ENCODE data around the gene DCC.
"Not testable (repeated sequence)": the region's sequence is repeated elsewhere in the genome, so short reads cannot be mapped to it uniquely, and the experiment has no call there.

DCC gene

DNA sequence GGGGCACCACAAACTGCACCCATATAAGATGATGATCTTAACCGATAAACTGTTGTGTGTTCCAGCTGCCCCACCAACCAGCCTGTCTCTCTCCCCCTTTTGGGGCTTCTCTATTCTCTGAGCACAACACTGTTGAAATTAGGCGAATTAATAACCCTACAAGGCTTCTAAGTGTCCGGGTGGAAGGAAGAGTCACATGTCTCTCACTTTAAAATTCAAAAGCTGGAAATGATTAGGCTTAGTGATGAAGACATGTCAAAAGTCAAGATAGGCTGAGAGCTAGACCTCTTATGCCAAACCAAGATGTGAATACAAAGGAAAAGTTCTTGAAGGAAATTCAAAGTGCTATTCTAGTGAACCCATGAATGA lies 1102.4 kb downstream of the DCC start:
- no peak for DNase-seq

DNA sequence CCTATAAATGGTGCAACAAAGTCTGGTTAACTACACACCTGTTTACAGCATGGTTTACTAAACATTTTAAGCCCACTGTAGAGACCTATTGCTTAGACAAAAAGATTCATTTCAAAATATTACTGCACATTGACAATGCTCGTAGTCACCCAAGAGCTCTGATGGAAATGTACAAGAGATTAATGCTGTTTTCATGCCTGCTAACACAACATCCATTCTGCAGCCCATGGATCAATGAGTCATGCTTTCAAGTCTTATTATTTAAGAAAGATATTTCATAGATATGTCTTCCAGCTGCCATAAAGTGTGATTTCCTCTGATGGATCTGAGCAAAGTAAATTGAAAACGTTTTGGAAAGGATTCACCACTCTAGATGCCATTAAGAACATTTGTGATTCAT lies 1103.3 kb downstream of the DCC start:
- DNase-seq: no peak

DNA sequence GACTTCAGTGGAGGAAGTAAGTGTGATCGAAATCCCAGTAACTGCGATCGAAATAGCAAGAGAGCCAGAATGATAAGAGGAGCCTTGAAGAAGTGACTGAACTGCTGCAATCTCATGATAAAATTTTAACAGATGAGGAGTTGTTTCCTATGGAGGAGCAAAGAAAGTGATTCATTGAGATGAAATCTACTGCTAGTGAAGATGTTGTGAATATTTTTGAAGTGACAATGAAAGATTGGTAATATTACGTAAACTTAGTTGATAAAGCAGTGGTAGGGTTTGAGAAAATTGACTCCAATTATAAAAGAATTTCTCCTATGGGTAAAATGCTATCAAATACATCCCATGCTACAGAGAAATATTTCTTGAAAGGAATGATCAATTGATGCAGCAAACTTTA lies 1103.8 kb downstream of the DCC start:
- no peak for DNase-seq

DNA sequence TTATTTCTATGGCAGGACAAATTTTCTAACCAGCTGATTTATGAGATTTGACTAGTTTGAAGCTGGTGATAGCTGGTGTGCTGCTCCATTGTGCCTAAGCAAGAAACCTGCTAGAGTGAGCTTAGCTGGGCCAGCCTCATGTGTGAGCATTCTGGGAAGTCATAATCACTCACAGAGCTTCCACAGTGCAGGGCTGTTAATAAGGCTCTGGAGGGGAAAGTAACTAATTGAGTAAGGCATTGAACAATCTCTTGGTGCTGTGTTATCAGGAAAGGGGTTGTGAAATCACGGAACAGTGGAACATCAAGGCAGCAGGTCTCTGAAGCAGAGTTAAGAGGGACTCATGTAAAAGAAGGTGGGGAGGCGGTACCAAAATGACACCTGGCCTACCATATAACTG lies 1111.9 kb downstream of the DCC start:
- no peak for DNase-seq

DNA sequence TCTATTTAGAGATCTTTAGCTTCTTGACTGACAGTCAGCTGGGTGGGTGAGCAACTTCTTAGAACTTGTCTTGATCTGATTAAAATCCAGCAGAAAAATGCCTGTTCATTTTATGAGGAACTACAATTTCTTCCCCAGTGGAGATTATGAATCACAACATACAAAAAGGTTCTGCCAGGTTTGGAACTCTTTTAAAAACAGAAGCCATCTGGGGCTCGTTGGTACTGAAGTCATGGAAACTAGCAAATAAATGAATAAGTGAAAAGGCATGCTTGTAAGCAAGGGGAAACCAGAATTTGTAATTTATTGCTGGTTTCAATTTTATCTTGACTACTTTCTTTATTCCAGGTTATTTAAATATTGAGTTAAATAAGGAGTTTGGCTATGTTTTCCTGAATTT lies 1117.1 kb downstream of the DCC start:
- no peak for DNase-seq

DNA sequence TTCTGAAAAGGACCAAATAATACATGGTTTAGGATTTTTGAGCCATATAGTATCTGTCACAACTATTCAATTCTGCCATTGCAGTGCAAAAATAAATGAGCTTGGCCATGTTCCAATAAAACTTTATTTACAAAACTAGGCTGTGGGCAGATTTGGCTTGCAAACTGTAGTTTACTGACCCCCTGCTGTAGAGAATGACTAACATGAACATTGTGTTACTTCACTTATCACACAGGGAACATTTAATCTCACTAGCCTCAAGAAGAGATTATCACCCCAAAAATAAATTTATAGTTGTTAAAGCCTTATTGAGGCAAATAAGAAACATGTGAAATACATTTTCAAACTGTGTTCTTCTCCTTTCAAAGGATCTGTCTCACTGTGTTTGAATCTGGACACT lies 1118.3 kb downstream of the DCC start:
- no peak for DNase-seq

DNA sequence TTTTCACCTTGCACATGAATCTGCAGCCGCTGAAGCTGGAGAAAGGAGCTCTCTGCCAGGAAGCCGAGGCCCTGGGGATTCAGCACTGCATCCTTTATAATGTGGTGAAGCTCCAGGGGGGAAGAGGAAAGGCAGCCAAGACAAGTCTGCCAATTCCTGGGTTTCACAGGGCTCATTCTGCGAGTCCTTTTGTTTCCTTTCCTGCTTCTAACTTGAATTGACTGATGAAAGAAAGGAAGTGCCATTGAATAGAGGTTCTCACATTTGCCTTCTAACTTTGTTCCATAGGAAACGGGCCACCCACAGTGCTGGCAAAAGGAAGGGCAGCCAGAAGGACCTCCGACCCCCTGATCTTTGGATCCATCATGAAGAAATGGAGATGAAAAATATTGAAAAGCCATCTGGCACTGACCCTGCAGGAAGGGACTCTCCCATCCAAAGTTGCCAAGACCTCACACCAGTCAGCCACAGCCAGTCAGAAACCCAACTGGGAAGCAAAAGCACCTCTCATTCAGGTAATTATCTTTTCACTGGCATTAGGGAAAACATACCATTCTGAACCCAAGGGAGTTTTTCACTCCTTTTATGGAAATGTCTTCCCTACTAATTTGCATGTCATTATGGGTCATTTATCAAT lies 1119.1 kb downstream of the DCC start:
- no peak for DNase-seq

DNA sequence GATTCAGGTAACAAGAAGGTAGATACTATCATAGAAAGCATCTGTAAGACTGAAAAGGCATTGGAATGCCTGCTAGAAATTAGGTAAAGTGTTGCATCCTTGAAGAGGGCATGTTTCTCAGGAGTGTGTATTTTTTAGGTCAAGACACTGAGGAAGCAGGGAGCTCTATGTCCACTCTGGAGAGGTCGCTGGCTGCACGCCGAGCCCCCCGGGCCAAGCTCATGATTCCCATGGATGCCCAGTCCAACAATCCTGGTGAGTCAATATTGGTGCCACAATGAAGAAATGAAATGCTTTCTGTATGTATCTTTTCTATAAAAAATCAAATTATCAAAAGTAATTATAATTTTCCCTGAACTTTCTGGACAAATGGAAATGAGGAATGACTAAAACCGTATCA lies 1127.8 kb downstream of the DCC start:
- DNase-seq: no peak

DNA sequence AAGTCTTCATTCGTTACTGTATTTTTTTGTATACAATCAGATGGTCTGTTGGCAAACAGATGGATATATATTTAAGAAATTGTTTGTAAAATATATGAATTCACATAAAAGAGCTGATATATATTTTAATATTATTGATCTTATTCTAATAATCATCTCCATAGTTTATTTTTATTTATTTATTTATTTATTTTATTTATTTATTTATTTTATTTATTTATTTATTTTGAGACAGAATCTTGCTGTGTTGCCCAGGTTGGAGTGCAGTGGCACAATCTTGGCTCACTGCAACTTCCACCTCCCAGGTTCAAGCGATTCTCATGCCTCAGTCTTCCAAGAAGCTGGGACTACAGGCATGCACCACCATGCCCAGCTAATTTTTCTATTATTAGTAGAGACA lies 1128.2 kb downstream of the DCC start:
- not testable (repeated sequence) for DNase-seq

DNA sequence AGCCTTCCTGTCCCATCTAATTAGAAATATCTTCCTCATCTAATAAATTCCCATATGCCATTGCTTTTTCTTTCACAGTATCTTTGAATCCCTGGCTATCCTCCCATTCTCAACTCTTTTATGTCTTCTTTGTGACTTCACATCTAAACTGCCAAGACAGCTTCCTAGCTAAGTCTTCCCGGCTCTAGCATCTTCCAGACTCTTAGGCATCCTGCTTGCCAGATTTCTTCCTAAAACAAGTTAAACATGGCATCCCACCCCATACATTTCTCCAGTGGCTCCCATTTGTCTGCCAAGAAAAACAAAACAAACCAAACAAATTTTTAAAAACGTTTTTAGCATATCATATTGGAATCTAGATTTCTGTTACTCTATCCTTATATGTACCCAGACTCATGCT lies 1132.5 kb downstream of the DCC start:
- no peak for DNase-seq

DNA sequence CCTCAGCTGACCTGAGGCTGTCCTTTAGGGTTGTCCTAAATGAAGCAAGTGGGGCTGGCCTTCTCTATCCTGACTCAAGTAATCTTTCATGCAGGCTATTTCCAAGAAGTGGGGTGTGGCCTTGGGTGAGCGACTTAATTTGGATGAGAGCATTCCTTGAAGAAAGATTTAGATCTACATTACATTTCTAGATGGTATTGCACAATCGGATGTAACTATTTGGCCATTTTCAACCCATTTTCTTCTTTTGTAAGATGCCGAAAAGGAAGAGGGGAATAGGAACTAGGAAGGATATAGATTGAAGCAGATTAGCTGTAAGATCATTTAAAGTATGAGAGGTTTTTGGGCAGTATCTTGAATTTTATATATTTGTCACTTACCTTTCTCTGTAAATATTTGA lies 1138.2 kb downstream of the DCC start:
- no peak for DNase-seq

DNA sequence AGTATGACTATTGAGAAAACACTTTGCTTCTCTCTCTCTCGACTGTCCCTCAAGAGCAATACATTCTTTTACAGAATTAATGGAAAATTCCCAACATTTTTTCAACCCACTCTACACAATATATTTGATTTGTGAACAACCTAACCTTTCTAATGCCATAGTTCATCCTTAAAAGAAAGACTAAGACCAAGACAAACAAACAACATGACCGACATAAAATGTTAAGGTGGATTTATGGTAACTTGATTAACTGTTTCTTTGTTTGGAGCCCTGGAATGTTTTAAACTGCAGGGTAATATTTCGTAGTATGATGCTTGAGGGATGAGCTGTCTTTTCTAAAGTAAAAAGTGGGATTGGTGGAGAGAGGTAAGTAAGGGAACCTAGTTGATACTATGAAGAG lies 1146.3 kb downstream of the DCC start:
- DNase-seq: no peak

DNA sequence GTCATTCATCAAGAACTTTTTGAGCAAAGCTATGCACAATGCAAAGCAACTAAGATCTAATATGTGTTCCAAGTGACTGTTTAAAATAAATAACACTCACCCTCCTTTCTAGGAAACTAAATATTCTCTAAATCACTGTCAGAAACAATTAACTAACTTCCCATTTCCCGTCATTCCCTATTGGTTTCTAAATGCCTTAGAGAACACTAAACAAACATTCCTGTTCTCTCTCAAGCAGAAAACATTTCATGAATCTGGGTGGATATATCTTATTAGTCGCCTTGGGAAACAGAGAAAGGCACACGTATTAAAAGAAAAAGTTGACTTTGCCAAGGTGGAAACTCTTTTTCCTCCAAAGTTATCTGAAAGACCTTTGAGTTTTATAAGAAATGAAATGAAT lies 1149.3 kb downstream of the DCC start:
- DNase-seq: no peak

DNA sequence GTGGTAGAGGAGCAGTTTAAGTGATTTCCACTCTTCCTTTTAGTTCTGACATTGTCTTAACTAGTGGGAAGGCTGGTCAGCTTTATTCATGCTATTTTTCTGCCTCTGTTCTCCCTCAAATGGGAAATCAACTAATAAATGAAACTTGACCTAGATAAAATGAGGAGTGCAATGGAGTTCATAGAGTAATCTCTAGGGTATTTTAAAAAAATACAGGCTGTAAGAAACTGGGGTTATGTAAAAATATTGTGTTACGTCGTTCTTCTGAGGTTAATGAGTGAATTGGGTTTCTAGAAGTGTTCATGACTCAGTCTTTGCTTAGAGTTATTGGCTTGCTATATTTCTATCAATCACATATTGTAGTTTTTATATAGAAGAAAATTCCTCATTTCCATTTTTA lies 1150.0 kb downstream of the DCC start:
- DNase-seq: no peak

DNA sequence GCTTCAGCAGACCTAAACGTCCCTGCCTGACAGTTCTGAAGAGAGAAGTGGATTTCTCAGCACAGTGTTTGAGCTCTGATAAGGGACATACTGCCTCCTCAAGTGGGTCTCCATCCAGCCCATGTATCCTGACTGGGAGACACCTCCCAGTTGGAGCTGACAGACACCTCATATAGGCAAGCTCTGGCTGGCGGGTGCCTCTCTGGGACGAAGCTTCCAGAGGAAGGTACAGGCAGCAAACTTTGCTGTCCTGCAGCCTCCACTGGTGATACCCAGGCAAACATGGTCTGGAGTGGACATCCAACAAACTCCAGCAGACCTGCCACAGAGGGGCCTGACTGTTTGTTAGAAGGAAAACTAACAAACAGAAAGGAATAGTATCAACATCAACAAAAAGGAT lies 1156.0 kb downstream of the DCC start:
- DNase-seq: no peak

DNA sequence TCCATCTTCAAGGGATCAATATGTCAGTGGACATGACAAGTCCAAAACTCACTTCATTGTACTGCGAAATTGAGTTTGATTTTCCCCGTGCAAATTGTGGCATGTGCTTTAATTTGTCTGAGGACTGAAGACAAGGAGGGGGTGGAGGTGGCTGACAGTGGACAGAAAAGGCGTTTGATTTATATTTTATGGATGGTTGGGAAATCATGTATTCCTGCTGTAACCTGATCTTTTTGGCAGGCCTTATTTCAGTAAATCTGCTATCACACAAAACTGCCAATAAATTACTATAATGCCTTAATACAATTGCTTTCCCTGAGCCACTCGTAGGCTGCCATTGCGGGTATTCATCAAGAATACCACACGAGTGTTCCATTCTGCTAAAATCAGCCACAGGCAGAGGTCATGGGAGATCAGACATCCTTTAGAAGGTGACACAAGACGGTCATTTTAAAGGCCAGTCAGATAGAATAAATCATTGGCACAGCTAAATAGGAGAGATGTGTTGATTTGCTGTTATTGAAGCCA lies 1164.0 kb downstream of the DCC start:
- DNase-seq: no peak

DNA sequence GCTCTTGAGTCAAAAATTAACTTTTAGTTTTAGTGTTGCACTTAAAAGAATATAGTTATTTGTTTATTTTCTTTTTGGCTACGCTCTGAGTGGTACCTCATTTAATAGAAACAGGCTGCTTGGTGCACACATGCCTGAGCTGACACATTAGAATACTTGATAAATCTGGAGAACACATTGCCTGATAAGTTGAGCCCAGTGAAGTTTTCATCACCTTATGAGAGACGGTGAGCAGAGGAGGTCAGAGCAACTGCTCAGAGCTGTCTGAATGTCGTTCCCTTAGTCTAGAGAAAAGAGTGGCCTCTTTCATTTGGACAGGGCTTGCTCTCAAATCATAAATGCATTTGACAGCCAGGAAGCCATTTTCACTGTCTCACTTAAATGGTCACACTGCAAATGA lies 1168.5 kb downstream of the DCC start:
- DNase-seq: no peak

DNA sequence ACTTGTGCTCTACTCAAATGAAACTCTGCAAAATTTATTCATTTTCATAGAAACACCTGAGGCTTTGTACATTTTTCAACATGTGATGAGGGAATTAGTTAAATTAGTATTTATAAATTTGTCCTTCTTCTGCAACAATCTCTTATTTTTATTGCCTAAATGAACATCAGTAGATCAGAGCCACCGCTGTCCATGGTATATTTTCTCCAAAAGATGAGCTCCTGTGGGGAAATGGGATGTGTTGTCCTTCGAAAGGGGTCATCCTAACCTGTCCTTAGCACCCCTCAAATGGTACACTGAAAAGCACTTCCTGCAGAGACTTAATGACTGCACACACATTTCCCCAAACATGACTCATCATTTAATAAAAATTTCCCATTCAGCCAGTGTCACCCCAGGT lies 1169.9 kb downstream of the DCC start:
- no peak for DNase-seq

DNA sequence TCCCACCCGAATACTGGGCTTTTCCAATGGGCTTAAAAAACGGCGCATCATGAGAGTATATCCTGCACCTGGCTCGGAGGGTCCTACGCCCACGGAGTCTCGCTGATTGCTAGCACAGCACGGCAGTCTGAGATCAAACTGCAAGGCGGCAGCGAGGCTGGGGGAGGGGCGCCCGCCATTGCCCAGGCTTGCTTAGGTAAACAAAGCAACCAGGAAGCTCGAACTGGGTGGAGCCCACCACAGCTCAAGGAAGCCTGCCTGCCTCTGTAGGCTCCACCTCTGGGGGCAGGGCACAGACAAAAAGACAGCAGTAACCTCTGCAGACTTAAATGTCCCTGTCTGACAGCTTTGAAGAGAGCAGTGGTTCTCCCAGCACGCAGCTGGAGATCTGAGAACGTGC lies 1171.7 kb downstream of the DCC start:
- DNase-seq: not testable (repeated sequence)

DNA sequence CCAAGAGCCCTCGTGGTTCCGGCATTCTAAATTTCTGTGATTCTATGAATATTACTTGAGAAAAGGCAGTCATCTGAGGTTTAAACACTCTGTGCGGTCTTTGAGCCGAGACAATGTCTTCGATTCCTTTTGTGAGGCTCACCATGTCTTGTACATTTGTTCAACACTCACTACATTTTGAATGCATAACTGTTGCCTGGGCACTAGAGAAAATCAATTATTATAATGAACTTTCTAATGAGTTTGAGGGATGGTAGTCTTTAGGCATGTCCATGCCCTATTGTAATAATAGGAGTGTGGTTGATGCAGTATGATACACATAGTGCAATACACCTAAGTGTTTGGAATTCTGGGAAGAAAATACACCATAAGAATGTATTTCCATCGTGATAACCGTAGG lies 1181.1 kb downstream of the DCC start:
- no peak for DNase-seq

DNA sequence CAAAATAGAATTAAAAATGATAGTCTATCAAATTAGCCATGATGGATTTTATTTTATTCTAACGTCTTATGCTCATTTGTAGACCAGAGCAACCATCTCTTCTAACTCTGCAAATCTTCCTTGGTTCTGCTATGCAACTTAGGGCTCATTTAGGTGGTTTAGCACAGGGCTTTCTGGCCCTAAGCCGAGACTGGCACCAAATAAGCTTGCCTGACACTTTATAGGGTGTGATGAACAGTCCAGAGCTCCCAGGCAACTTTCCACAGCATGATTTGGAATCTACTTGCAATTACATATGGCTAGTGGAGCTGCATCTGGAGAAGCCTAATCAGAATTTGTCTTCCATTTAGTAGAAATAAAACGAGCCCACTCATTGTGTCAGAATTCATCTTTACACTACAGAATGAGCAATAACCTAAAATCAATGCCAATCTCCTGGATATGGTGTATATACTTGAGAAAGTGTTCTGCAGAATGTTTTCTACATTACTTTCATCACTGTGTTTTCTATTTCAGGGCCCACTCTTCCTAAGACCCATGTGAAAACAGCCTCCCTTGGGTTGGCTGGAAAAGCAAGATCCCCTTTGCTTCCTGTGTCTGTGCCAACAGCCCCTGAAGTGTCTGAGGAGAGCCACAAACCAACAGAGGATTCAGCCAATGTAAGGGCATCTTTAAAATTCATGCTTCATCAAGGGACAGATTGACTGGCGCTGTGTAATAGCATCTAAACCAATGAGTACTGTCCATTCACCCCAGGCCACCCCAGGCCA lies 1186.3 kb downstream of the DCC start:
- no peak for DNase-seq

DNA sequence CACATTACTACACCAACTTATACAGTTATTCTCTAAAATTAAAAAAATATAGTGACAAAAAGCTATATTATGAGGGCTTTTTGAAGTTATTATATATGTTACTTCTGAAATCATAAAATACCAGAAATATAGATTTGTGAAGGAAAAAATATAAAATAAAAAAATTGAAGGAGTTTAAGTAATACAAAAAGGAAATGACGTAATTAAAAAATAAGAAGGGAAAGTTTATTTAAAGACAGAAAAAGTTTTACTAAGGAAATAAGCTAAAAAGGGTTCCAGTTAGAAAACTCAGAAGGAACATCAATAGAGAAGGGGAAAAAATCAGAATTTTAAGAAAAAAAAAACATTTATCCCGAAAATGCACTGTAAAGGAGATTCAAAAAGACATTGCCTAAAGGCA lies 1187.4 kb downstream of the DCC start:
- no peak for DNase-seq

DNA sequence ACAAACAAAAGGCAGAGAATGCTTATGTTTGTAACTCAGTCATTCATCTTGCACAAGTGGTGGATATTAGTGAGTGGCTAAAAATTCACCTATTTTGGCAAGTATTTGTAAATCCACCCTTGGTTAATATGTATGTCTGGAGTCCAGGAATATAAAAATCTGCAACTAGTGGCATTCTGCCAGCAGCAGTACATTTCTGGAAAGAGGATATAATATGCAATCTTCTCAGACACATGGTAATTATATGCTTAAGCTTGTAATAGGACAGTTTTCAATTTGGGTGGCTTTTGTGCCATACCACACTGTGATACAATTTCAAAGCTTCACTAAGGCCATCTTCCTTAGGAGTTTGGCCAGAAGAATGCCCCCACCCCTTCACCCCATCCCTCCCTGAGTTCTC lies 1191.2 kb downstream of the DCC start:
- no peak for DNase-seq

DNA sequence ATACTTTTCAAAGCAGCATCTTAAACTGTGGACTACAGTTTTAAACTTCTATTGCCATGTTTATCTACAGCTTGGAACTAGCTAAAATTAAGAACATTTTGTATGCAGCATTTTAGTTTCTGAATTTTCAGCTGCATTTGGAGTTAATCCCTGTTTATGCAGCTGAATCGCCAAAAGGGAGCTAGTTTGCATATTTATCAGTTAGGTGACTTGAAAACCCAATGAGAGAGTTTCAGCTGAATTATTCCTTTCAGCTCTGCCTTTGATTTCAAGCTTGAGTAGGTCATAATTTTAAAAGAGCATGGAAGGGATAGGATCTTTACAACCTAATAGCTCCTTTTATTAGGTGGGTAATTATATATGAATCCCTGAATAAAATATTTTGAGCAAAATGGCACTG lies 1191.9 kb downstream of the DCC start:
- no peak for DNase-seq

DNA sequence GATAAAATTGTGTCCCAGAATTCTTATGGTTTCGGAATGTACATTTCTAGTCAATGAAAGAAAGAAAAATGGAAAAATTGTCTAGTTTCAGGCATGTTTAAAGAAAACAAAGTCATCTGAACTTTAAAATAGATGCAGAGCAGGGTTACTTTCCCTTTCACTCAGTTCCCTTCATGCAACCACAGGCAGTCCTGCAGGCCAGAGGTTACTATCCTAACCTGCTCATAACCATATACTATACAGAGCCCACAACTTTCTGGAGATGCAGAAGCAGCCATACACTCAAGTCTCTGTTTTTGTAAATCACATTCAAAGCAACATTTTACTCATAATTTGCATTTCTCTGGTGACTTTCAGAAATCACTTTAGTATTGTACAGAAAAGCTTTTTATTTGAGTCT lies 1194.2 kb downstream of the DCC start:
- DNase-seq: no peak
